AG09319 (cell line): Measurements from ENCODE around the gene CDHR5.

ENCODE experiments used
- DNase-seq: peaks from one replicate; pipeline ENCODE4 v3.0.0-alpha.2; 2010; ENCODE audit warnings: low read depth; ENCODE audit errors: extremely low read depth
- CTCF ChIP-seq: IDR thresholded peaks from 2 replicates; pipeline ENCODE4 v1.5.1; 2011; ENCODE audit warnings: low read depth, mild to moderate bottlenecking, inconsistent platforms, low read length, moderate library complexity

Gene CDHR5

GRCh38 chr11:587546-587945 is 37.2 kb downstream of the CDHR5 start:
- no peak for DNase-seq
- TF ChIP-seq CTCF, result no peak

DNA sequence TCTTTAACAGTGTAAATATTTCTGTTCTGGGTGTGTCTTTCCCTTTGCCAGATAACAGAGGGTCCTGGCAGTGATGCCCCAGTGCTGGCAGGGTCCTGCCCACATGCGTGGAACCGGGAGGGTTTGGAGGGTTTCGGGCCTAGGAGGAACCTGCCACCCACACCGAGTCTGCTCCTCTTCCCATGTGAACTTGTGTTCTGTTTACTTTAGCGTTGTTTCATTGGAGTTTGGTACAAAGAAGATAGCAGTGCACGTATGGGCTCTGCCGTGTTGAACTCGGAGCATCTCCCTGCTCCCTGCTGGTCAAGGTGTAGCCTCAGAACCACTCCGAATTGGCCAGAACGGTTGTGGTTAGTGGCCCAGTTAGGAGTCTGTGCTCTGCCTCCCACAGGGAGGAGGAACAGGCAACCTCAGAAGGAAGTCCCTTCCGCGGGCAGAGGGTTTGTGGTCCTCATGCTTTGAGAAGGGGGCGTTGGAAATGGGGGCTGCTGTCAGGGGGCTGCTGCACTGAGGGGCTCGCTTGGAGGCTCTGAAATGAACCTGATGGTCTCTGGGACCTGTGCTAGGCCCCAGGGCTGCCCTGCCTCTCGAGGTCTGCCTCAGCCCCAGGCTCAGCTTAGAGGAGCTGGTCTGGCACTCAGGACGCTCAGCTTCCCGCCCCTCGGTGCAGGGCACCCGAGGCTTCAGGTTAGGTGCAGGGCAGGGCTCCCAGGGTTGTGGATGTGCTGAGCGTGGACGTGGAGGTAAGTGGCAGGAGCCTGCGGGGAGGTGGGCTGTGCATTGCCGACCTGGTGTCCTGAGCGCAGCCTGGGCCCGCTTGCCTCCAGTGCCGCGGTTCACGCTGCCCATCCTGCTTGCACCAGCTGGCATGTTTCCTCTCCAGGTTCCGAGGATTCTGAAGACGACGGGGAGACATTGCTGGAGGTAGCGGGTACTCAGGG is 38.1 kb downstream of the CDHR5 start:
- no peak for TF ChIP-seq CTCF
- no peak for DNase-seq

GRCh38 chr11:584287-584686 is 40.5 kb downstream of the CDHR5 start:
- no peak for DNase-seq
- TF ChIP-seq CTCF, result no peak

DNA sequence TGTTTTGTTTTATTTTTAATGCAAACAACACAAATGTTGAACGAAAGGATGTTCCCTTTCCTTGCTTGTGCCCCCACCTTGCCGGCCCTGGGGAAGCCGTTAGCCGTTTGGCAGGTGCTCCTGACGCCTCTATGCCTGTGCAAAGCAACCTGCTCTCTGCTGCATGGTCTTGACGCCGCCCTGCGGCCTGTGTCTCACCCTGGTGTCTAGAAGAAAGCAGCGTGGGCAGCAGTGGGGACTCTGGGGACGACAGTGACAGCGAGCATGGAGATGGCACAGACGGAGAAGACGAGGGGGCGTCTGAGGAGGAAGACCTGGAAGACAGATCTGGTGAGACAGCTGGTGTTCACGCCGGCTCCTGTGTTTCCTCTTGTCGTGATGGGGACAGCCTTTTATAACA is 43.0 kb downstream of the CDHR5 start:
- no peak for DNase-seq
- TF ChIP-seq CTCF, result no peak

GRCh38 chr11:581342-581741 is 43.4 kb downstream of the CDHR5 start:
- TF ChIP-seq CTCF, result no peak
- DNase-seq, result no peak

DNA sequence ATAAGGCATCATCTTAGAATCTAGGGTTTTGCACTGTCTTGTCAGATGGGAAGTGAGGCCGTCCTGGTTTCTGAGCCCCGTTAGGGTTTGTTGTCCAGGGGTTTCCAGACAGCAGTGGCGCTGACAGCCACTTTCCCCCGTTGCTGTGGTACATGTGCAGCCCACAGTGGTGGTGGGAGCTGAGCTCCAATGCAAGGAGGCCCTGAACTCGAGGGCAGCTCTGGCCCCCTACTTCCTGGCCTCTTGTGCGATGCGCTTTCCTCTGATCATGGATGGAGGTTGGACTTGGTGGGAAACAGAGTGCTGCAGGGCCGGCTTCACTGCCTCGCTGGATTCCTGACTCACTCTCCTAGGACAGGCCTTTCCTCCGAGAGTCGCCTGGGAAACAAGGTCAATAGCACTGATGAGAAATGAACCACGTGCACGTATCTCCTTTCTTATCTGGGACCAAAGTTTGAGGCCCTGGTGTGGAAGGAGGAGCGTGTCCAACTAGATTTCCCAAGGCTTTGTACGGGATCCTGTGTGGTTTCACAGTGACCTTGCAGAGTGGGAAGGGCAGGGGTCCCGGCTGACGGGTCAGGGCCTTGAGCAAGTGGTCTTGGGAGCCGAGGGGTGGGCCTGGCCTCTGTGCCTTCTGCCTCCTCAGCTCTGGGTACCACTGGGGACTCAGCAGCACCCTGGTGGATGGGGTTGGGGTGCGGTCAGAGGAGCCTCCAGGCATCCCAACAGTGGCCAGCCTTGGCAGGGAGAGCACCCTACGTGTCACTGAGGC is 44.7 kb downstream of the CDHR5 start:
- TF ChIP-seq CTCF, result no peak

More for the DNA sequence above, 44.7 kb downstream of the CDHR5 start:
- no peak for DNase-seq
